CD14-positive monocyte (primary cell): ENCODE measurements around the gene SNUPN. TPM values are rescaled to one million over a fixed set of nuclear protein-coding genes. Genes with fewer than 3 reads are reported as not detected.

Experiments
- DNase-seq, 3 donors: peaks; one replicate each; pipeline ENCODE4 v3.0.0-alpha.2; 2011 to 2022
- H2AFZ ChIP-seq: 2 replicates; pipeline ENCODE4 v1.6.0; 2012; ENCODE audit warnings: mild to moderate bottlenecking, low read depth, low read length, inconsistent platforms; ENCODE audit not compliant: insufficient read depth, poor library complexity, severe bottlenecking
- H3K27ac ChIP-seq, 2 donors: 1 replicate in 1 of 2; 2 replicates in 1 of 2; pipeline ENCODE4 v1.5.1; 2012 to 2013; ENCODE audit warnings: low read length in 2 of 2, control low read depth in 1 of 2, inconsistent platforms in 1 of 2, low read depth in 1 of 2, mild to moderate bottlenecking in 1 of 2
- H3K27me3 ChIP-seq, 2 donors: one replicate each; pipeline versions ENCODE4 v1.6.0 to v1.6.1; 2011 to 2013; ENCODE audit warnings: low read length in 2 of 2; ENCODE audit not compliant: control insufficient read depth in 2 of 2, insufficient read depth in 2 of 2
- H3K36me3 ChIP-seq, 2 donors: replicated peaks in 1 of 2; 1 replicate in 1 of 2; 2 replicates in 1 of 2; pipeline versions ENCODE4 v1.5.1 to v1.6.1; 2012 to 2013; ENCODE audit warnings: low read length in 2 of 2, control low read depth in 1 of 2, inconsistent platforms in 1 of 2, mild to moderate bottlenecking in 1 of 2; ENCODE audit not compliant: insufficient read depth in 2 of 2, control insufficient read depth in 1 of 2
- H3K4me1 ChIP-seq, 2 donors: 1 replicate in 1 of 2; 2 replicates in 1 of 2; pipeline versions ENCODE4 v1.5.1 to v1.6.1; 2012 to 2013; ENCODE audit warnings: low read length in 2 of 2, control low read depth in 1 of 2, inconsistent platforms in 1 of 2, mild to moderate bottlenecking in 1 of 2, moderate library complexity in 1 of 2; ENCODE audit not compliant: insufficient read depth in 2 of 2, control insufficient read depth in 1 of 2
- H3K4me2 ChIP-seq: replicated peaks from 2 replicates; pipeline ENCODE3; 2012; ENCODE audit warnings: low read length, moderate library complexity, mild to moderate bottlenecking; ENCODE audit not compliant: poor library complexity, severe bottlenecking; ENCODE audit errors: extremely low read depth
- H3K4me3 ChIP-seq, 3 experiments: fragments of 200-600 bp in 1 of 3; sonication (generic) in 1 of 3; replicated peaks in 1 of 3; 1 replicate in 2 of 3; 2 replicates in 1 of 3; pipeline ENCODE4 v1.5.1; 2011 to 2013; ENCODE audit warnings: low read length in 3 of 3, mild to moderate bottlenecking in 3 of 3, control low read depth in 2 of 3, low read depth in 2 of 3, inconsistent platforms in 1 of 3, moderate library complexity in 1 of 3
- H3K79me2 ChIP-seq: 2 replicates; pipeline ENCODE4 v1.6.0; 2012; ENCODE audit warnings: mild to moderate bottlenecking, control low read depth, inconsistent platforms, low read length, moderate library complexity; ENCODE audit not compliant: insufficient read depth
- H3K9ac ChIP-seq: 2 replicates; pipeline ENCODE4 v1.6.0; 2017; ENCODE audit warnings: low read length, mild to moderate bottlenecking; ENCODE audit not compliant: insufficient read depth, poor library complexity, severe bottlenecking
- H3K9me3 ChIP-seq, 2 donors: replicated peaks in 1 of 2; 1 replicate in 1 of 2; 2 replicates in 1 of 2; pipeline versions ENCODE4 v1.5.1 to v1.6.1; 2012 to 2013; ENCODE audit warnings: low read length in 2 of 2, control low read depth in 1 of 2; ENCODE audit not compliant: control insufficient read depth in 1 of 2, insufficient read depth in 1 of 2
- H4K20me1 ChIP-seq: 2 replicates; pipeline ENCODE4 v1.6.0; 2012; ENCODE audit warnings: mild to moderate bottlenecking, low read length, control low read depth, moderate library complexity; ENCODE audit not compliant: insufficient read depth
- H3K27ac Mint-ChIP-seq, 7 donors: one replicate each; pipeline ENCODE4 v1.8.0; 2020; ENCODE audit warnings: mild to moderate bottlenecking in 7 of 7, mixed read lengths in 7 of 7, moderate library complexity in 6 of 7, inconsistent platforms in 2 of 7
- H3K27me3 Mint-ChIP-seq, 3 donors: one replicate each; pipeline ENCODE4 v1.8.0; 2021 to 2022; ENCODE audit warnings: low read depth in 3 of 3, mild to moderate bottlenecking in 3 of 3, mixed read lengths in 3 of 3, moderate library complexity in 3 of 3, inconsistent platforms in 1 of 3
- H3K36me3 Mint-ChIP-seq, 2 donors: one replicate each; pipeline ENCODE4 v1.8.0; 2020; ENCODE audit warnings: mixed read lengths in 2 of 2, inconsistent platforms in 1 of 2, mild to moderate bottlenecking in 1 of 2
- H3K4me1 Mint-ChIP-seq: one replicate; pipeline ENCODE4 v1.8.0; 2020; ENCODE audit warnings: mild to moderate bottlenecking, mixed read lengths
- H3K4me3 Mint-ChIP-seq, 2 donors: one replicate each; pipeline ENCODE4 v1.8.0; 2020; ENCODE audit warnings: mild to moderate bottlenecking in 2 of 2, mixed read lengths in 2 of 2, moderate library complexity in 1 of 2
- H3K9me3 Mint-ChIP-seq, 7 donors: one replicate each; pipeline ENCODE4 v1.8.0; 2020 to 2022; ENCODE audit warnings: mixed read lengths in 7 of 7, mild to moderate bottlenecking in 6 of 7, moderate library complexity in 6 of 7, inconsistent platforms in 2 of 7
- CTCF ChIP-seq: fragments of 200-600 bp; IDR thresholded peaks from one replicate; pipeline ENCODE4 v1.8.0; 2022; ENCODE audit warnings: antibody characterized with exemption, mild to moderate bottlenecking
- WGBS: methylation state at CpG from one replicate; pipeline ENCODE4 v1.1.5; 2013; ENCODE audit warnings: missing lambda C conversion rate; ENCODE audit not compliant: insufficient coverage; 5-methylcytosine and 5-hydroxymethylcytosine counted together
- intact Hi-C, 2 donors: fragments of 100-400 bp; cut with micrococcal nuclease; formaldehyde crosslinking; loops; one replicate each; pipeline versions ENCODE4 v1.15.0 to v1.15.1; 2023
- polyA plus RNA-seq, 3 donors: library from polyadenylated mRNA; depleted of rRNA in 1 of 3; unstranded in 2 of 3; stranded (reverse) in 1 of 3; fragments of 300-500 nt in 2 of 3; fragments of >200 nt in 1 of 3; fragmentation: Illumina TruSeq in 2 of 3; gene quantifications; 1 replicate in 2 of 3; 2 replicates in 1 of 3; pipeline ENCODE4 v1.2.3, GENCODE V29; 2012 to 2021

Gene SNUPN
- polyA plus RNA-seq, 3 donors: 11.7 to 31.8 (median 29.3) TPM

- intact Hi-C loops: no loop called here
- Histone ChIP-seq H3K9me3 (no peaks in the 10 kb centered on the region), H2AFZ (no peak overlapping the region), H3K4me3 (no peak overlapping the region), H3K27ac (no peak overlapping the region), H3K79me2 (no peaks in the 10 kb centered on the region), H3K4me2 (no peak overlapping the region), H3K4me1 (no peaks in the 10 kb centered on the region), H3K27me3 (no peaks in the 10 kb centered on the region), H3K9ac (no peak overlapping the region), H3K36me3 (peaks cover 46 to 82% of the 10 kb centered on the region in 2 donors), H4K20me1 (no peaks in the 10 kb centered on the region)
- DNase-seq: no peak
- Mint-ChIP-seq H3K27me3 (peaks cover 0 to 2% (median 0%) of the 10 kb centered on the region in 3 donors), H3K4me1 (no peaks in the 10 kb centered on the region), H3K27ac (peak overlapping the region in 1 of 7 donors; percentile 3), H3K9me3 (no peaks in the 10 kb centered on the region), H3K36me3 (peaks cover 68 to 91% of the 10 kb centered on the region in 2 donors), H3K4me3 (no peak overlapping the region)
- TF ChIP-seq CTCF: peak; percentile 2
- no CpG with 5 or more reads among the region's 4 CpGs for WGBS
These were observed 27.2 kb downstream of the SNUPN start for GRCh38 chr15:75598361-75598760.

DNA sequence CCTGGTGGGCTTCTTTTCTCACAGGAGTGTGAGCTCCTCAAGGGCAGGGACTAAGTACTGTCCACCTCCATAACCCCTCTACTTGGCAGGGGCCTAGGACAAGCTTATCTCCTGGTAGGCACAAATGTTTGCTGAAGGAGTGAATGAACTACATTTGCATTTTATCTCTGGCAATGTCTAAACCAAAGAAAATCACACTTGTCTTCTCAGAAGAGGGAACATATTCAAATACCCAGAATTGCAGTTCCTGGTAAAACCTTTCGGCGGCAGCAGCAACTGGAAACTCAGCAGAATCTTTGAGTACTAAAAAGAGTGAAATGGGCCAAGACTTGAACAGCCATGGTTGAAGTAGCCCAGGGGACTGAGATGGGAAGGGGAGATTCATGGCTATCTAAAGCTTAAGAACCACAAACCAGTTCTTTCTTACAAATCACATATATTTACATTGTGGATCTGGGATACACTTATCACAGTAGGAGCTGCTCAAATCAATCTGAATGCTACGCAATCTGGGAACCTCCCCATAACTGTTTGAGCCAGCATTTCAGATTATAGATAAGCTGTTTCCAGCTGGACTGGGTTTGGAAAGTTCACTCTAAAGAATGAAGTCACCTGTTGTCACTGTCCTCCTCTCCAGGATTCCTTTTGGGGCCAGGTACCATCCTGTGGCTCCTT lies 27.7 kb downstream of the SNUPN start:
- H3K79me2 ChIP-seq: no peaks in the 10 kb centered on the region
- DNase-seq: peak in 1 of 3 donors; percentile 11
- peak; percentile 42 for TF ChIP-seq CTCF
- 100% methylated on average over 1 of the region's 3 CpGs for WGBS
- H3K9me3 ChIP-seq: no peaks in the 10 kb centered on the region
- peaks cover 68 to 92% of the 10 kb centered on the region in 2 donors for H3K36me3 Mint-ChIP-seq
- H3K4me1 Mint-ChIP-seq: no peaks in the 10 kb centered on the region
- peaks cover 46 to 81% of the 10 kb centered on the region in 2 donors for H3K36me3 ChIP-seq
- intact Hi-C loops: no loop called here
- no peak overlapping the region for H2AFZ ChIP-seq
- peaks cover 0 to 2% (median 0%) of the 10 kb centered on the region in 3 donors for H3K27me3 Mint-ChIP-seq
- no peak overlapping the region for H3K4me3 Mint-ChIP-seq
- no peak overlapping the region for H3K4me2 ChIP-seq
- no peaks in the 10 kb centered on the region for H4K20me1 ChIP-seq
- H3K27ac ChIP-seq: no peak overlapping the region
- no peak overlapping the region for H3K4me3 ChIP-seq
- no peaks in the 10 kb centered on the region for H3K9me3 Mint-ChIP-seq
- H3K4me1 ChIP-seq: no peaks in the 10 kb centered on the region
- no peak overlapping the region for H3K9ac ChIP-seq
- H3K27me3 ChIP-seq: no peaks in the 10 kb centered on the region
- peak overlapping the region in 1 of 7 donors; percentile 9 for H3K27ac Mint-ChIP-seq
